Measurements from ENCODE around the gene DDR1. TPM values are rescaled to one million over a fixed set of nuclear protein-coding genes. Genes with fewer than 3 reads are reported as not detected.

The DDR1 gene
- 41.3 to 63.5 TPM (median 55.9 TPM) in 5 replicates for total RNA-seq (2022; extraction: Qiagen RNA extraction)

DNA sequence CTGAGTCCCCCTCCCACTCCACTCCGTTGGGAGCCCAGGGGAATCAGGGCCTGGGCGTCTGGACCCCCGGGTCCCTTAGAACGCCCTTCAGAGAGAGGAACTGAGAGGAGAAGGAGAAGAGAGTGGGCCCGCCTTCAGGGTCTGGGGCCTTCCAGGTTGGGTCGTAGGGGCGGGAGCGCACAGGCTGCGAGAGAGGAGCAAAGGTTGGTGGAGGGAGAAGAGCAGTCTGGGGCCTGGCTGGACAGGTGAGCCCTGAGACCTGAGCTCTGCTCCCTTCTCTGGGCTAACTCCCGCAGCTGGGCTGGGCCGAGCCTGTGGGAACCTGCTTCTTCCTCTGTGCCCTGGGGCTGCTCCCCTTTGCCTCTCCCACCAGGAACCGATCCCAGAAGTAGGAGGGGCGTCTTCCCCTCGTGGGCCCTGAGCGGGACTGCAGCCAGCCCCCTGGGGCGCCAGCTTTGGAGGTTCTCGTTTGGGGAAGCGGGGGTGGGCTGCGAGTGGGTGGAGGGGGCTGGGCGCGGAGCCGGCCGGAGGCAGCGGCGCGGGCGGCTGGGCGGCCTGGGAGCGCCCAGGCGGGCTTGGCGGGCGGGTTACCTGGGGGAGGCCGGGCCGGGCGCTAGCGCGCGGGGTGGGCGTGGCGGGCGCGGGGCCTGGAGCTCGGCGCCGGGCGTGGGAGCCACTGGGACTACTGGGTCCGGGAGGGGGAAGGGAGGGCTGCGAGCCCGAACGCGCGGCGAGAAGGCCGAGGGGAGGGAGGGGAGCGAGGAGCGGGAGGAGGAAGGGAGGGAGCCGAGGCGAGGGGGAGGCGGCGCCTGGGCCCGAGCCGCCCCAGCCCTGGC lies at the start of gene DDR1:
TSS of gene DDR1 (plus strand) at position 835 of the 836 bp plus-strand sequence. CDS start 4,211 bp downstream, outside the sequence.

DNA sequence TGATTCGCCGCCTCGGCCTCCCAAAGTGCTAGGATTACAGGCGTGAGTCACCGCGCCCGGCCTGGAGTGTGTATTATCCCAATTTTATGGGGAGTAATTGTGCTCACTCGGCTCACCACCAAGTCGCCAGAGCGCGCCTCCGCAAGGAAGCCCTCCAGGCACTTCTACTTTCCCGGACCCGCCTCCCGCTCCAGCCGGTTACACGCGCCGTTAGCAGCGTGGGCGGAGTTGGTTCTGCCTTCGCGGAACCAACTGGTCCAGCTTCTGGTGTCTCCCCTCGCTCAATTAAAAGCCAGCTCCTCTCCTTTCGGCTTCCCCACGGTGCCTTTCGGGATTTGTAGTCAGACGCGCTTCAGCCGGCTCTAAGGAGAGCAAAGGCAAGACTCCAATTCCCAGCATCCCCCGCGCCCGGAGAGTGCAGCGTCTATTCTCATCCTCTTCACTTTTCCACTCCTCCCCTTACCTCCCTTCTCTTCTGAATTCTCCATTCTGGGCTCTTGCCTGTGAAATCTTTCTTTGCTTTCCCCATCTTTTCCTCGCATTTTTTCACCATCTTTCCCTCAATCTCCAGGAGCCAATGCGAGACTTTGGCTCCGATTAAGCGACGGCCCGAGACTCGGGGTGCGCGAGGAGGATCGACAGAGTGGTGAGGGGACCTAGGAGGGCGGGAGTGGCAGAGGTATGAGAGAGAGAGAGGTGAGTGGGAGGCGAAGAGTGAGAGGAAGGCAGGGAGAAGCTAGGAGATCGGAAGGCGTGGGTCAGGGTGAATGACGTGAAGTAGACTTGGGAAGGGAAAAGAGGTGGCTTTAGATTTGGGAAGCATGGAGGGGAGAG lies 23.7 kb downstream of the DDR1 start, which contains the start of gene GTF2H4:
TSS of gene GTF2H4 (plus strand) at position 450 of the 834 bp plus-strand sequence.

GRCh38 chr6:30914076-30914853 lies 29.9 kb downstream of the DDR1 start, which contains the start of gene VARS2:
TSS of gene VARS2 (plus strand) at chr6:30914238. CDS start at chr6:30914837, 599 bp downstream.

DNA sequence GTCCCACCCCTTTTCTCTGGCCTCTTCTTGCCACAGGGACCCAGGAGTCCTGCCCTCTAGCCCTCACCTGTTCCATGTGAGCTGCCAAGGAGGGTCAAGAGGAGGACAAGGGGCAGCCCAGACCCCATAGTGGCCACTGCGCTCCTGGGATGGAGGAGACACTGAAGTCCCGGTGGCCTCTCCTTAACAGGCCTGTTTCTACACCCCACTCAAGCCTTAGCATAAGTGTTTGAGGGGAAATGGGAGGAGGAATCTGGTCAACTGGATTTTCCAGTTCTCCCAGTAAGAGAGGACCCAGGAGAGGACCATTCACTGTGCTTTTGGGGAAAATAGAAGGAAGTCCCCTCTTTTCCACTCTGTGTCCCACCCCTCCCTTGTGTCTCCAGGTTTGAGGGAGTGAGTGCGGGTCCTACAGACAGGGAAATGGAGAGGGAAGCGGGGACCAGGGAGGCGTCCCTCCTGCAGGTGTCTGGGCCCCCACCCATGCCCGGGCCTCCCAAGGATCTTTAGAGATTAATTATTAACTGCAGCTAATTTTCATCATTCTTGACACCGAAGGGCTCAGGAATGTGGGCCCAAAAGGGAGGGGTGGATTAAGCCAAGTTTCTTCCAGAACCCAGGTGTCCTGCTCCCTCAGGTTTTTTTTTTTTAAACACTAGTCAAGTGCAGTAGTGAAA lies 47.8 kb downstream of the DDR1 start, which contains the start of gene SFTA2:
TSS of gene SFTA2 (minus strand) at position 202 of the 677 bp plus-strand sequence. CDS start at position 128, 74 bp downstream.

DNA sequence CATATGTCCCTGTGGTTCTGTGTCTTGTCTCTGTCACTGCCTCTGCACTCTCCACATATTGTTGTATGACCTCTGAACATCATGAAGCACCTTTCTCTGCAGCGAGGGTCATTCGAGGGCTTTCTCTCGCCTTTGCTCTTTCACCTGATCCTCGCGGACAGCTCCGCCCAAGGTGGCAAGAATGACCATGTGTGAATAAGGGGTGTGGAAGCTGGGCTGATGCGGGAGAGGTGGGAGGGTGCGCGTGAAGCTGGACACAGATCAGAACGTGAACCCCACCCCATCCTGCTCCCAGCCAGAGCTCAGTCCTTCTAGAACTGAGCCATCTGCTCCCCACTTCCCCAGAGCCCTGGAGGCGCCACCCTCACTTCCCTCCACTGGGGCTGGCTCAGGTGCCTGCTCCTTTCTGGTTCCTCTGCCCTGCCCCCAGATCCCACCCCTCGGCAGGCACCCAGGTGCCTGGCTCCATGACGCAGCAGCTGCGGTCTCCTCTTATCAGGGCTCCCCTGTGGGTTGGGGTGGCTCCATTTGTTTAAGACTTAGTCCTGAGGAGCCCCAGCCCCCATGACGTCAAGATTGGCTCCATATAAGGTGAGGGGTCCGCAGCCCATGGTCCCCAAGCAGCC lies 56.2 kb downstream of the DDR1 start, which contains the start of gene MUCL3:
TSS of gene MUCL3 (plus strand) at position 613 of the 626 bp plus-strand sequence. CDS start 27 bp downstream, outside the sequence.

Other genes with a start within 250 kb of the DDR1 start
- 10.2 to 14.6 TPM (median 13.1 TPM) in 5 replicates for gene C6orf136, start 237.4 kb upstream of the DDR1 start, total RNA-seq (2022; extraction: Qiagen RNA extraction)
- gene DHX16, start 211.5 kb upstream of the DDR1 start, total RNA-seq (2022; extraction: Qiagen RNA extraction) = 26.3 to 30.5 TPM (median 28.5 TPM) in 5 replicates
- 39.8 to 48.8 TPM (median 45.5 TPM) in 5 replicates for gene PPP1R18, start 197.9 kb upstream of the DDR1 start, total RNA-seq (2022; extraction: Qiagen RNA extraction)
- gene NRM, start 193.5 kb upstream of the DDR1 start, total RNA-seq (2022; extraction: Qiagen RNA extraction) = 20.0 to 29.7 TPM (median 29.0 TPM) in 5 replicates
- 16.6 to 24.7 TPM (median 18.4 TPM) in 5 replicates for gene MDC1, start 167.2 kb upstream of the DDR1 start, total RNA-seq (2022; extraction: Qiagen RNA extraction)
- gene TUBB, start 164.2 kb upstream of the DDR1 start, total RNA-seq (2022; extraction: Qiagen RNA extraction) = 792 to 978 TPM (median 919 TPM) in 5 replicates
- 81.9 to 102 TPM (median 96.8 TPM) in 5 replicates for gene FLOT1, start 141.8 kb upstream of the DDR1 start, total RNA-seq (2022; extraction: Qiagen RNA extraction)
- 97.9 to 167 TPM (median 130 TPM) in 5 replicates for gene IER3, start 140.0 kb upstream of the DDR1 start, total RNA-seq (2022; extraction: Qiagen RNA extraction)
- 18.6 to 23.2 TPM (median 20.0 TPM) in 5 replicates for gene GTF2H4, start 23.7 kb downstream of the DDR1 start, total RNA-seq (2022; extraction: Qiagen RNA extraction)
- gene VARS2, start 29.7 kb downstream of the DDR1 start, total RNA-seq (2022; extraction: Qiagen RNA extraction) = 10.8 to 14.3 TPM (median 13.2 TPM) in 5 replicates
- not detected in 5 replicates for gene SFTA2, start 47.7 kb downstream of the DDR1 start, total RNA-seq (2022; extraction: Qiagen RNA extraction)
- 0.02 to 0.06 TPM (median 0.05 TPM) in 5 replicates for gene MUCL3, start 56.5 kb downstream of the DDR1 start, total RNA-seq (2022; extraction: Qiagen RNA extraction)
- gene MUC21, start 99.2 kb downstream of the DDR1 start, total RNA-seq (2022; extraction: Qiagen RNA extraction) = not detected in 5 replicates
- gene MUC22, start 126.0 kb downstream of the DDR1 start, total RNA-seq (2022; extraction: Qiagen RNA extraction) = 0.02 to 0.03 TPM (median 0.02 TPM) in 3 of 5 replicates, not detected in the others
- gene C6orf15, start 228.1 kb downstream of the DDR1 start, total RNA-seq (2022; extraction: Qiagen RNA extraction) = not detected in 5 replicates
- 3.0 to 5.1 TPM (median 3.8 TPM) in 5 replicates for gene PSORS1C1, start 230.3 kb downstream of the DDR1 start, total RNA-seq (2022; extraction: Qiagen RNA extraction)
- 0.03 TPM in 1 of 5 replicates, not detected in the others for gene CDSN, start 235.9 kb downstream of the DDR1 start, total RNA-seq (2022; extraction: Qiagen RNA extraction)

Measured in A549 treated with CORT108297 at 1 μM for 4 hours (cell line).